Measurements from ENCODE around the gene CNTN4.
"Not testable (repeated sequence)": the region's sequence is repeated elsewhere in the genome, so short reads cannot be mapped to it uniquely, and the experiment has no call there.

The CNTN4 gene

DNA sequence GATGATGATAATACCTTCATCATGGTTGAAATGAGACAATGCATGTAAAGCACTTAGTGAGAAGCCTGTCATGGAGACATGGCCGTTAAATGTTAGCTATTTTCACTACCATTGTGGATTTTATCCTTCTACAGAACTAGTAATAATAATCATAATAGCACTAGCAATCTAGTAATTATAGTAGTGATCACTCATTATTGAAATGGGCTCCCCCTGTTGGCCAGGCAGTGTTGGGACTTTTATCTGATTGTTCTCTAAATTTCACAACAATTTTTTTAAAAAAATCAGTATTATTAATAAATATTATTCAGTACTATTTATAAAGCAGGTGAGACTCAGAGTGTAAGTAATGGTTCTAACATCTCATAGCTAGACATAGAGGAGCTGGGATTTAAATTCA, 615.3 kb downstream of the CNTN4 start:
- no peak for DNase-seq

DNA sequence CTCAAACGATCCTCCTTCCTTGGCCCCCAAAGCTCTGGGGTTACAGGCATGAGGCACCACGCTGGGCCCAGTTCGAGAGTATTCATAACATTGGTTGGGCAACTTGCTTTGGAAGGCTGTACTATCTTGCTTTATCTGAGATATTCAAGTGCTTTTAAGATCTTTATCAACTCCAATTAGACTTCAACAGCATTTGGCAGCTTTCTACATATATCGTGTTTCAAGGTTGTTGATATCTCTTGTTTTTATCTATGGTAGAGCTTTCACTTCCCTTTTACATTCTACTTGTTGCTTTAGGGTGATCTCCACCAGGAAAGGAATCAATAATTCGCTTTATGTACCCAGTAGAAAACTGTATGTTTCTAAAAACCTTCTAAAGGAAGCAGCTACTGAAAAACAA, 616.2 kb downstream of the CNTN4 start:
- peak; percentile 45 for DNase-seq

DNA sequence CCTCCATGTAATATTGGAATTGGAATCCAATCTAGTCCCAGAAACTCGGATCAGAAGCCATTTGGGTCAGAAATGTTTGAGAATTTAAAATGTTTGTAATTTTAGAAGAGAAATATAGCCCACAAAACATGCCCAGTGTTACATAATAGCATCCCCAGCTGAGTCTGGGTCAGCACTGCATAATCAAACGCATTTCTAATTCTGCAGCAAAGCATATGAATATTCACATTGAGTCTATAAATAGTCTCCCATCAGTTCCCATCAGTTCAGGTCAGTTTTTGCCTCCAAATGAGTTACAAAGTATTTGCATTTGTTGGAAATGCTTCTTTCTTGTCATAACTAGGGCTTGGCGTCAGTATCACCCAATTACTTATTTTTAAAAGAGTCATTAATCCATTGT, 628.4 kb downstream of the CNTN4 start:
- DNase-seq, result no peak

DNA sequence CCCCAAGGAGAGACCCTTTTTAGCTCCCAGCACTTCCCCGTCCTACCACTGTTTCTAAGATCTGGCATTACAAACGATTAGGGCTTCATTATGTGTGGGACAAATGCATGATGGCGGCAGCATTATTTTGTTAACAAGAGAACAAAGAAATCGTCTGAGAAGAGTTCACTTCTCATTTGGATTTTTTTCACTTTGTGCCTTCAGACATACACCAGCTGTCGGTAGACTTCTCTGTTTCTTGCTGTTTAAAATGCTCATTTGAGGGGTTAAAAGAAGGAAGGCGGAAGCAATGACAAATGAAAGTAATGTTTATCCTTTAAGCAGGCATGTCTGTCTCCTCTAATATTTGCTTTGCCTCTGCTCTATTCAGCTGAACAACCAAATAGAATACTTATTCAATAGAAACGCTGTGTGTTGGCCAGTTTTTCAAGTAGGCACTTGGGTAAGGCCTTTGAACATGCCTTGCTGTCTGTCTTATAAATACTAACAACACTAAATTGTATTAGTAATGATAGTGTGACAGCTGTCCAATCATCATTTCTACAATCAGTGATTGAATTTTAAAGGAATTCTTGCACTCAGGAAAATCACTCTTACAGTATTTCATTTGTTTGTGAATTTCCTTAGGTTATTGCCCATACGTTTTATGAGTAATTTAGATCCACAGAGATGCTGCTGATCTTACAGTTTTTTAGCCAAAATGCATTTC, 629.1 kb downstream of the CNTN4 start:
- DNase-seq, result no peak

DNA sequence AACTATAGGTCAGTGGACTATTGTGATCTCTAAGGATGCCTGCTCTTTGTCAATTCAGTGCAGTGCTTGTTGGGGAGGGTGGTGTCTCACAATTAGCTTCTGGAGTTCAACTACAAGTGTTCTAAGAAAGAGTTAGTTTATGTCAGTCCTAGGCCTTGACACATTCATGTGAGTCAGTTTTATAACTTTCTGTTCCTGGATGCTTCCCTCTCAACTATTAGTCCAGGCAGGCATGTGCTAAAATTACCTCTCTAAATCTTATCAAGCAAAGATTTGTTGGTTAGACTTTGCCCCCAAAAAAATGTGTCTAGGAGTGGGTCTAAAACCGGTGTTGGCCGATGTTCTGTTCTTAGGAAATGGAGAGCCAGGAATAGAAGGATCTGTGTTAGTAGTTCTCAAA, 633.2 kb downstream of the CNTN4 start:
- no peak for DNase-seq

DNA sequence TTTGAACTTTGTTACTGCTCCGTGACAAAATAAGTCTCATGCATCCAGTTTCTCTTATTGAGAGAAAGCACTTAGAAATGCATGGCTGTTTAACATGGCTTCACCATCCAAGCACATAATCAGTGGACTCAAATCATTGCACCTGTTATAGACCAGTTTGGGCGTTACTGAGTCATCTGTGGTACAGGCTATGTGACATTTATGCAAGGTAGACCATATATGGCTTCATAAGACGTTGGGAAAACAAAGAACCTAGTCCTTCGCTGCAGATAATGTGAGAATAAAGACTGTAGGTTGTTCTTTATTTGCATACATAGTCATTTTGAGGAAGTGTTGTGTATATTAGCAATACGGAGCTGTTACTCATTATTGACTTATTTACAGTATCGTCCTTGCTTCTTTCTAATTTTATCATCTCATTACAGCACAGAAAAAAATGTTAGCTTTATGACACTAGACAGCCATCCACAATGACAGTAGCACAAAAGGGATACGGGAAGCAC, 636.8 kb downstream of the CNTN4 start:
- DNase-seq, result no peak

DNA sequence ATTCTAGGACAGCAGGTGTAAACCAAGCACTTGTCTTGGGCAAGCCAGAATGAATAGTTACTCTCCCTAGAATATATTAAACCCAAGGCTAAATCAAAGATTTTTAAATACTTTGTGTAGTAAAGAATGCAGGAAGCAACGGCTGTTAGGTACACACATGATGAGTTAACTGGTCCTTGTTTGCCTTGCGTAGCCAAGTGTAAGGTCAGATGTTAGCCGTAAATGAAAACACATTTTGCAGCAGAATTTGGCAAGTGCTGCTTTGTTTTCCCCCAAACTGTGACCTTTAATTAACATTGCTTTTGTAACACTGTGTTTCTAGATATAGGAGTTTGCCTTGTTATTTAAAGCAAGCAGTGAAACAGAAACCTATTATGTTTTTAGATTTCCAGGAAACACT, 642.9 kb downstream of the CNTN4 start:
- DNase-seq, result no peak

DNA sequence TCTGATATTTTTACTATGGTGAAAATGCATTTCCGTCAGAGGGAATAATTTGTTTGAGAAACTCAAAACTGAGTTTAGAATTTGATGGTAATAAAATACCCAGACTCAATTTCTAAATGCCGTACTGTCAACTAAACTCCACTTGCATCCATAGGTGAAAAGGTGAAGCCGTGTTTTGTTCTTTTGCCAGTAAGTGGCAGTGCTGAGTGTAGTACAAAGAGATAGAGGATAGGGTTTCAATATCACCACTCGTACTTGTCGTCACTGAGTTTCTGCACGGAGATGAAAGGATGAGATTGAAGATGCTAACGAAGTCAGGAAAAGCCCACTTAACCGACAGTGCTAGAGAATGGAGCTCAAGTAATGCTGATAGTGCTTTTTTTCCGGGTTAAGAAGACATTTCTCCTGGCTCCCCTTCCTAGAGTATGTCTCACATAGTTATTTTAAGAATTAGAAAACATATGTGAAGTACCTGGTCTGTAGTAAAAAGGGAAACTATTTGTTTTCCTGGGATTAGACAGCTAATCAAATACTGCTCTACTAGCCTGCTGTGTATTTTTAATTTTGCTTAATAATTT, 666.4 kb downstream of the CNTN4 start:
- DNase-seq, result peak; percentile 52

DNA sequence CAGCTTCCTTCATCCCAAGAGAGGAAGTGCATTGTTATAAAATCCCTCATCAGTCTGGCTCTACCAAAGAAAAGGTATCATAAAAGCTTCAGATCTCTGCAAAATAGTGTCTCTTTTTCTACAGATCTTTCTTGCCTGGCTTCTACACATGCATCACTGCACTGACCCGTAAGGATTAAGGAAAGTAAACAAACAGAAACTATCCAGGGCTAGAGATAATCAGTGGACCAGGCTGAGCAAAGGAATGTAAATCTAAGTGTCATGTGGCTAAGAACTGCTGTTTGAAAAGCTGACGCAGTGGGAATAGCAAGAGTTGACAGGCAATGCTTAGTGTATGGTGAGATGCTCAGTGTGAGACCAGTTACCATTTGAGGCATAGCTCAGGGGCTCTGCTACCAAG, 671.8 kb downstream of the CNTN4 start:
- DNase-seq, result no peak

DNA sequence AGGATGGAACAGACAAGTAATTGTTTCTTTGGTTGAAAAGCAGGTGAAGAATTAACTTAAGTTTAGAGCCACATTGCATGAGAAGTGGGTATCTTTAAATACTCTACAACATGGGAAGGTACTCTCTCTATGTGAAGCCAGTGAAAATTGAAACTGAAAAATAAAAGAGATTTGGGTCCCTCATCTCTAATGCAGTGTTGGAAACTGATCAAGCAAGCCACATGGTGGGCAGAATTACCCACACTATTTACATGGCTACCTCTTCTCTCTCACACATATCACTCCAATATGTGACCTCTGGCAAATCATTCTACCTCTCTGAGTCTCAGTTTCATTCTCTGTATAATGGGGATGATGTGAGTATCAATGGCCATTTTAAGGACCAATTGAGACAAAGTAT, 672.5 kb downstream of the CNTN4 start:
- no peak for DNase-seq

DNA sequence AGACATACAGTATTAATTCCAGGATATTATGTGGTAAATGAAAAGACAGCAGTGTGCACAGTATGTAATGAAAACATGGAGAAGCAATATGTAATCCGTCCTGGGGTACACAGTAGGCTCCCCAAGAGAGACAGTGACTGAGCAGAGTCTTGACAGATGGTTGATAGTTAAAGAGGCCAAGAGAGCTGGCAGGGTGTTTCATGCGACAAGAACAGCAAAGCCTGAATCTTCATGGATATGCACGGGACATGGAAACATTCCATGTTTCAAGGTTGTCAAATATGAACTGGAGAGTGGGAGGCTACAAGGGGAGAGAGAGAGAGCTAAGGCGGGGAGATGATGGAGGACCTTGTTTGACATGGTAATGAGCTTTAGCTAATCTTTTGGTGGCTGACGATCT, 673.1 kb downstream of the CNTN4 start:
- no peak for DNase-seq

DNA sequence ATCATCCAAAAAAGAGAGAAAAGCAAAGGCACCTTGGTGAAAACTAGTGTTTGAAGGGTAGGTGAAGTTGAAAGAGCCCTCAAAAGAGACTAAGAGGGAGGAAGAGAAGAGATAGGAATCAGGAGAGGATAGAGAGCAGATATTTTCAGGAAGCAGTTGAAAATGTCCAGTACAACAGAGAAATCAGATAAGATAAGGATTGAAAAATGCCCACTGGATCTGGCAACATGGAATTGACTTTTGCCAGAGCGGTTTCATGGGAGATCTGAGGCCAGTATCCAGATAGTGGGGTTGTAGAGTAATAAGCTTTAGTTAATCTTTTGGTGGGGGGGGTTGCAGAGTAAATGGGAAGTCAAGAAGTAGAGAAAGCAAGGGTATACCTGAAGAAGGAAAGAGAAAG, 674.1 kb downstream of the CNTN4 start:
- no peak for DNase-seq

DNA sequence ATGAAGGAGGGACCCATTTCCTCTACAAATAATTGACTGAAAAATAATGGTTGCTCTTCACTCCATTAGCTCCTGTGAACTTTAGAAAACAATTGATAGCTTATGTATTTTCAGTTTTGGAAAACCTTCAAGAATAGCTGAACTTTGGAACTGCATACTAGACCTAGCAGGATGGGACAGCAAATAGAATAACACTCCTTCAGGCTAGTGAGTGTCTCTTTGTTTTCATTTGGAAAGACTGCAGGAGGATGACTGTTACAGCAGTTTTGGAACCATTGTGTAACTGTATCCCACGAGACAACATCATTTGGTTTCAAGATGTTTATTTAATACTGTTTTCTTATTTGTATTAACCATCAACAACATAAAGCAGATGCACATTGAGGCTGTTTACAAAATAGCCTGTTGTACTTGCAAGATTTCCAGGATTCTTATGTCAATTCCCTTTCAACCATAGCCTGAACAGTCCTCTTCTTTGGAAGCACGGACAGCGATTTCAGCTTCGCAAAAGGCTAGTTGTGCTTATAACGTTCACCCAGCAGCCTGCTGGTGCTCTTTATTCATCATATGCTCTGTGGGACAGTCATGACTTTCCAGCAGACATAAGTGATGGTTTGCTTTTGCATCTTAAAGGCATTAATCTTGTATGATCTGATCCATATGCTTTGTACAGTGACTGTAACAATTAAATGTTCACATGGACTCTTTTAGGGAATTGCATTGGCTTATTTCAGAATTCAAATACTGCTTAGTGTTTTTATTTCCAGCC, 676.0 kb downstream of the CNTN4 start:
- DNase-seq, result no peak

DNA sequence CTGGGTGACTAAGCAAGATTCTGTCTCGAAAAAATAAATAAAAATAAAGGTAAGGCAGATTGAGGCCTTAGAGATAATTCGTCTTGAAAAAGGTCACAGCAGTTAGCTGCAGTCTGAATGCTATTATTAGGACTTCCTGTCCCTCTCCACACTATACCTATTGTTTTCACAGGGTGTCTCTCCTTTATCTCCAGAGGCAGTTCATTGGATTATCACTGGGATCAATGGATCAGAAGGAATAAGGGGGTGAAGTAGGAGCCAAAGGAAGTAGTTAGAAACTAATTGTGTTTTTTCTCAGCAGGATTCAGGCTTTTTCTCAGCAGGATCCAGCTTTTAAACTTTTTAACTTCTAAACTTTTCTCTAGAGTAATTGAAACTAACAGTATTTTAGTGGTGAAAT, 684.6 kb downstream of the CNTN4 start:
- DNase-seq, result no peak

DNA sequence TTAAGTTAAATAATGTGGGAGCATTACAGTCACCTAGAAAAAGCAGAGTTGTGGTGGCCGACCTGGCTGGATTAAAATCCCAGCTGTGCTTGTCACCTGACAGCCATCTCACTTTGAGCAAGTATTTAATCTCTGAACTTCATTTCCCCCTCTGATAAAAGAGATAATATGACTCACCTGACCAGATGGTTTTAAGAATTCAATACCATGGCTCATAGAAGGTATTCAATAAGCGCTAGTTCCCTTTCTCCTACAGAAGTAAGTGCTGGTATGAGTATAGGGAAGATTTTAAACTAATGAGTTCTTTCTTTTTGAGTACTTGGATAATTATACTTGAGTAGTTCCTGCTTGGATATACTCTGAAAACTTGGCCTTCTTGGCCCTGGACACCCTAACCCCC, 686.0 kb downstream of the CNTN4 start:
- DNase-seq, result no peak

DNA sequence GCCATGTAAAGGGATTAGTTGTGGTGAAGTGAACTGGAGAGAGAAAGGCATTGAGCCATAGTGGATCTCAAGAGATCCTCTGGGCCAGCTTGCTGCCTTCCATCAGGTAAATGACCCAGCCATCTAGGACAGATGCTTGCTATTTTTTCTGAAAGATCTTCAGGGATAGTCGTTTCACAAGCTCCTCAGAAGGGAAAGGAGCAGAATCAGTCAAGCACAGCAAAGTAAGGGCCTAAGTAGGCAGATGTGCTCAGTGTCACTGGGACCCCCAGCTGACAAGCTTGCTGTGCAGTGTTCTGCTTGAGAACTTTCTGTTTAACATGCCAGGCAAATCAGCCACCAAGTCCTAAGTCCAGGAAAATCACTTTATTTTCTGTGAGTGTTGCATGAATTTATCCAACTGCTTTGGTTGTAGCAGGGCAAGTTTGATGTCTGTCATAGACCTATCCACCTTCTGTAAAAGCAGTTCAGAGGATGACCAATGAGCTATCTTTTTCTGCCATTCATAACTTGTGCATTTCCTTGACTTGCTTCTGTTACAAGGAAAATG, 691.7 kb downstream of the CNTN4 start:
- DNase-seq, result peak; percentile 40

DNA sequence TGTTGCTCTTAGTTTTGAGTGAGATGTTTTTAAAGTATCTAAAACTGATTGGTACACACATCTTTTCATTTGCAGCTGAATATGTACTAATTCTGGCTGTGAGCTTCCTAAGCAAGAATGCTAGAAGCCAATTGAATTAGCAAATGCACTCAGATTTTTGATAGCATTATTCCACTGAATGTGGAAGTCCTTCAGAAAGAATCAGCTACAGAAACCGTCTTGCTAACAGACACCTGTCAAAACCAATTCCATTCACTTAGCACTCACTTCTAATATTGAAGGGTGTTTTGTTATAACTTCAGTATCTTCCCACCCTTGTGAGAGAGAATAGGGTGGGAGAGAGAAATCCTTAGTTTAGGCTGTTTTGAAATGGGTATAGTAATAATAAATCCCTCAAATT, 693.8 kb downstream of the CNTN4 start:
- DNase-seq, result no peak

DNA sequence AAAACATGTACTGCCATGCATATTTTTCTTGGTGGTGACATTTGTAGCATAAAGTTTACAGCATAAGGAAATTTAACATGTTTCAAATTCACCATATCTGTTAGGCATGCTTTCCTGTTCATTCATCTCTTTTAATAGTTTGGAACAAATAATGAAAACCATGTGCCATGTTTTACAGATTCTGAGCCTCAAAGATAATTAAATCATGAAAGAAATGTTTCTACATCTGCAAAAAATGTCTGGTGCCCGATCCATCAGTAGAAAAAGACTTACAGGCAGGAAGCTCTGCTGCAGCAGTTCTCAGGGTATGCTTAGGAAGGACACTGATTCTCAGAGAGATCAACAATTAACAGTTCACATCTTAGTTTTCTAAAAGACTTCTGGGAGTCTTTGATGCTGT, 695.3 kb downstream of the CNTN4 start:
- no peak for DNase-seq

DNA sequence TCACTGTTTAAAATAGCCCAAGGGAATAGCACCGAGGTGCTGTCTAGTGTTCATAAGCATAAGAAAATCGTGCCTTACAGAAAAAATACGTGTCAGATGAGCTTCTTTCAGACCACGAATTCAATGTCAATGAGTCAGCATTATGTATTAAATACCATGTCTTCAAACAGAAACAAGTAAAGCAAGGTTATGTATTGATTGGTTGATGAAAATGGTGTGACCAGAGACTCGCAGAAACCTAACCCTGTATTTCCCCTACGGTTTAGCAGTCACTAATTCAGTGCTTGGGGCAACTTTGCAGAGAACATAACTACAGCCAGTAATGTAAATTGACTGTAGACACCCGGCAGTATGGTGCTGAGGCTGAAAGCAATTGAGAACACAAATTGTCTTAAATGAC, 703.8 kb downstream of the CNTN4 start:
- no peak for DNase-seq

DNA sequence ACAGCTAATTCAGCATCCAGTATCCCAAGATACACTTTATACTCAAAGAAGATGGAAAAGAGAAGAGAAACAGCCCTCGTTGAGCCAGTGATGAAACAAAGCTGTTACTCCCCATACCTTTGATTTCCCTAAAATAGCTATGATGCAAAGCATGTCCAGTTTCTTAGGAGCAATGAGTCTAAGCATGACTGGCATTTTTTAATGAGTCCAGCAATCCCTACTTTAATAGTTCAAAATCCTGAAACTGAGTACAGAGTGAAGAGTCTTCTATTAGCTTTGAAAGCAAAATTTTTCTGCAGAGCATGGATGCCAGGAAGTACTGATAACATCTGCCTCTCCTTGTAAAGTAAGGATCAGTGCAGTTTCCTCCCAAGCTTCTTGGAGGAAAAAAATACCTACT, 708.8 kb downstream of the CNTN4 start:
- no peak for DNase-seq

DNA sequence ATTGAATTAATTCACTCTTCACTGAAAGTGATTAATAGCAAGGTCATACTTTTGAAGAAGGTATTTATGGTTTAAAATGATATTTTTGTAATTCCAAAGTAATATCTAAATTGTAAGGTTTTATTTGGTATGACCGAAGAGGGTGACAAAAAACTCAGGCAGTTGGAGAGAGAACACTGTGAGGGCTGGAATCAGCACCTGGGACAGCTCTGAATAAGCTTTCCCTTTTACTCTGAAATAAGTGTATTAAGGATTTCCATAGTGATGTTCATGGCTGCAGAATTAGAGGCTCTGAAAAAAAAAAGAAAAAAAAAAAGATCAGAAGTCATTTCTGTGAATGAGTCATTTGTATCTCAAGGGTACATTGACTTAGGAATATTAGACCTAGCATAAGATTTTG, 712.1 kb downstream of the CNTN4 start:
- DNase-seq, result no peak

DNA sequence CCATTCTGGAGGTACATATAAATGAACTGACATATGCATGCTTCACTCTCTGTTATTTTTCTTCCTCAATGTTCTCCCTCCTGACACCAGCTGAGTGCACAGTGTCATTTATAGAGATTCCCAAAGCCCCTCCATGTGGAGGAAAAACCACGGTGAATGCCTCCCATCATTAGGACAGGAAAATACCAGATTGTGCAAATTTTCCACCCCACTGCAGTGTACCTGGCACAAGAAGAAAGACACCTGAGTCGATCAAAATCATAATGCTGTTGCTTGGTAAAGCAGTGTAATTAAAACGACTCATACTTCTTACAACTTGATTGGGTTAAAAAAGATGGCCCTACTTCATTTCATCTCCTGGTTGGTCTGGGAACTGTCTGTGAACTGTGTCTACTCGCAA, 720.9 kb downstream of the CNTN4 start:
- DNase-seq, result no peak

DNA sequence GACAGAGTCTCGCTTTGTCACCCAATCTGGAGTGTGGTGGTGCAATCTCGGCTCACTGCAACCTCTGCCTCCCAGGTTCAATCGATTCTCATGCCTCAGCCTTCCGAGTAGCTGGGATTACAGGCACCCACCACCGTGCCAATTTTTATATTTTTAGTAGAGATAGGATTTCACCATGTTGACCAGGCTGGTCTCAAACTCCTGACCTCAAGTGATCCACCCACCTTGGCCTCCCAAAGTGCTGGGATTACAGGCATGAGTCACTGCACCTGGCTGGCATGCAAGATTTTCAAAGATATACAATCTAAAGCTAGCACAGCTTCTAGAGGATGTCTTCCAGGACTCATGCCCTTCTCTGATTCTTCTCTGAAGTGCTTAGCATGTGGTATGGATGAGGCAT, 722.3 kb downstream of the CNTN4 start:
- not testable (repeated sequence) for DNase-seq

DNA sequence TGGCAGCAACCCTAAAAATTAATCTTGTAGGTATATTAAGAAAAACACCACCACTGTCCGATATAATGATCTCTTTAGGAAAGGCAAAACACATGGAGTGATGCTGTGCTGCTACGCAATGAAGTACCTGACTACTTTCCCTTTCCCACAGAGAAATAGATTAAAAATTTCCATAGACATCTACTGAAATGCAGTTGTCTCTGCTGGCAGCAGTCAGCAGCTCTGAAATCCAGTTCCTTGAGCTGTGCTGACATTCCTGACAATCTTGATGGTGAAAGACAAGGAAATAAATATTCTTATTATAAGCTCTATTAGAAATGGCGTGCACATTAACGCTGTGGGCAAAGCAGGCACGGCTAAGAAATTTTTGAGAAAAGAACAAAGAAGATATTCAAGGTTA, 723.9 kb downstream of the CNTN4 start:
- no peak for DNase-seq
